ENCODE data around the gene TMEM213. TPM values are rescaled to one million over a fixed set of nuclear protein-coding genes. Genes with fewer than 3 reads are reported as not detected.

TMEM213 gene
- total and polyA plus RNA-seq, 2 of the 8 experiments (the other 6 are each of a cell fraction or from before 2014, with no cell fraction given) = 0.21 to 0.67 TPM

GRCh38 chr7:138797715-138798320 is at the start of gene TMEM213, which contains the start of gene ATP6V0A4 (continued):
- no peak for TF ChIP-seq ATF2 (IDR thresholded peaks at IDR 0.05; ENCODE audit: low read length)
- TF ChIP-seq SP4 (IDR thresholded peaks at IDR 0.05; ENCODE audit: low read length) = no peak
- no peak for TF ChIP-seq ZNF274 (IDR thresholded peaks at IDR 0.05; ENCODE audit: borderline replicate concordance, extremely low read depth, low read length)
- TF ChIP-seq CHD1 (IDR thresholded peaks at IDR 0.05; ENCODE audit: low read depth, low read length) = no peak
- TF ChIP-seq CREB1 (IDR thresholded peaks at IDR 0.05) = no peak; the same call in 1 of the 2 replicates
- TF ChIP-seq SAP30 (IDR thresholded peaks at IDR 0.05; ENCODE audit: insufficient read depth, insufficient replicate concordance, low read length) = no peak
- no peak for TF ChIP-seq CBX5 (IDR thresholded peaks at IDR 0.05; ENCODE audit: low read depth, low read length)
- no peak for TF ChIP-seq EZH2 (IDR thresholded peaks at IDR 0.05; ENCODE audit: low read depth, low read length, severe bottlenecking)
- peak; percentile 30 to 52 (median 33) for TF ChIP-seq CTCF (IDR thresholded peaks at IDR 0.05; ENCODE audit: control extremely low read depth in 1 of 3, insufficient read depth in 1 of 3, low read depth in 1 of 3, low read length in 3 of 3)
- no peak for TF ChIP-seq SIN3A (conservative IDR thresholded peaks at IDR 0.05 in 1 of 2, IDR thresholded peaks at IDR 0.05 in 1 of 2; ENCODE audit: low read depth in 1 of 2, low read length in 2 of 2)
- no peak for TF ChIP-seq TAF7 (optimal IDR thresholded peaks at IDR 0.05; ENCODE audit: borderline replicate concordance, low read depth, low read length)
- no peak for TF ChIP-seq SP1 (IDR thresholded peaks at IDR 0.05; ENCODE audit: low read depth, low read length)
- TF ChIP-seq SRF (IDR thresholded peaks at IDR 0.05; ENCODE audit: low read depth, low read length) = no peak
- TF ChIP-seq HDAC6 (IDR thresholded peaks at IDR 0.05; ENCODE audit: low read depth, low read length) = no peak
- TF ChIP-seq EGR1 (IDR thresholded peaks at IDR 0.05; ENCODE audit: borderline replicate concordance, low read depth, low read length) = no peak
- no peak for TF ChIP-seq RNF2 (IDR thresholded peaks at IDR 0.05; ENCODE audit: borderline replicate concordance, low read depth, low read length, missing control alignments, poor library complexity, severe bottlenecking)
- peak; percentile 56 for TF ChIP-seq ASH2L (IDR thresholded peaks at IDR 0.05; ENCODE audit: low read length)
- 0 out of 2 replicates have a peak, but pooled peaks have one; percentile 9 for TF ChIP-seq POU5F1 (IDR thresholded peaks at IDR 0.05; ENCODE audit: low read depth, low read length)
- TF ChIP-seq USF2 (IDR thresholded peaks at IDR 0.05; ENCODE audit: low read length) = no peak

Measured in H1 (cell line).